WI38 (cell line): Measurements from ENCODE around the gene SLCO1B3.

ENCODE experiments used
- H3K4me3 ChIP-seq: 2 replicates; pipeline ENCODE4 v1.5.1; 2011; ENCODE audit warnings: low read depth, mild to moderate bottlenecking, control low read depth, low read length
- CTCF ChIP-seq: IDR thresholded peaks from 2 replicates; pipeline ENCODE4 v1.5.1; 2012; ENCODE audit warnings: low read depth, mild to moderate bottlenecking, control low read depth, low read length

SLCO1B3 gene

GRCh38 chr12:20963303-20963702 lies 152.8 kb downstream of the SLCO1B3 start:
- H3K4me3 ChIP-seq: no peak overlapping the region
- TF ChIP-seq CTCF: no peak

GRCh38 chr12:20963762-20964161 lies 153.3 kb downstream of the SLCO1B3 start:
- no peak overlapping the region for H3K4me3 ChIP-seq
- no peak for TF ChIP-seq CTCF
